ENCODE measurements around the gene PLCL1. TPM values are rescaled to one million over a fixed set of nuclear protein-coding genes. Genes with fewer than 3 reads are reported as not detected.

Gene PLCL1
- total RNA-seq, 1 donor from 2014 or later: 0.50 TPM

DNA sequence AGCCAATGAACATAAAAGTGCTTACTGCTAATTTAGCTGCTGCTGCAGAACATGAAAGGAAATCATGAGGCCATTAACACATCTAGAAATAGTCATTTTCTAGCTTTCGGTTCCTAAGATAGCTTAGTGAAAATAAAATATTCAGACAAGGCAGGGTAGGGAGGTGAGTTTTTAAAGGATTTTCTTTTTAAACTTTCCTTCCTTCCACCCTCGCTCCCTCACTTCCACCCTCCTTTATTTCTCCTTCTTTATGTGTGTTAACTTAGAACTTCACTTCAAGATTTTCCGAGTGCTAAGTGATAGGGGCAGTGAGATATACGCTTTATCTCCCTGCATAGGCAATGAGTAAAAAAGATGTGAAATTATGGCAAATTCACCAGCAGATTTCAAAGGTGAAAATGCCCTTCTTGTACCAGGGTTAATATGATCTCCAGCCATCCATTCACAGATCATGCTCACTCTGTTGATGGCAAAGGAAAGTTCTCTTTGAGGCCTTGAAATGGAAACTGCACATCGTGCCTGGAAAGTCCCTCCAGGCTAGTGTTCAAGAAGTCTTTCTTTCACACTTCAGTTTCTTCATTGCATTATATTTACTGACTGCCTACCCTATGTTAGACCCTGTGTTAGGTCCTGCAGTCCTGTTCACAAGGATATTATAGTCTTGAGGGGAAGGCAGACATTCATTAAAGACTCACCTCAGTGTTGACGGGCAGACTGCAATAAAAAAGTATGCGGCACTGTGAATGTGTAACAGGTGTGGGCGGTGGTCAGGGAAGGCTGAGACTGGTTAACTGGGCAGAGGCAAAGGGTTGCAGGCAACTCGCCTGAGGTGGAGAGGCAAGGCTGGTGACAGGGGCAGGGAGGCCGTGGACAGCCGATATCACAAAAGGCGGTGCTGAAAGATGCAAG lies 200.8 kb downstream of the PLCL1 start:
- peaks cover 5% of the 10 kb centered on the region for H3K9me3 Mint-ChIP-seq (ENCODE audit: low read depth)
- H3K36me3 Mint-ChIP-seq (ENCODE audit: low read depth): no peaks in the 10 kb centered on the region
- no peak overlapping the region for H3K27ac Mint-ChIP-seq (ENCODE audit: unreplicated experiment)
- H3K4me1 Mint-ChIP-seq (ENCODE audit: low read depth): no peaks in the 10 kb centered on the region
- no peak for DNase-seq (ENCODE audit: low spot score)
- peaks cover 17% of the 10 kb centered on the region for H3K27me3 Mint-ChIP-seq (ENCODE audit: low read depth)
- H3K4me3 Mint-ChIP-seq (ENCODE audit: unreplicated experiment): no peak overlapping the region
- TF ChIP-seq, protein P1, sequence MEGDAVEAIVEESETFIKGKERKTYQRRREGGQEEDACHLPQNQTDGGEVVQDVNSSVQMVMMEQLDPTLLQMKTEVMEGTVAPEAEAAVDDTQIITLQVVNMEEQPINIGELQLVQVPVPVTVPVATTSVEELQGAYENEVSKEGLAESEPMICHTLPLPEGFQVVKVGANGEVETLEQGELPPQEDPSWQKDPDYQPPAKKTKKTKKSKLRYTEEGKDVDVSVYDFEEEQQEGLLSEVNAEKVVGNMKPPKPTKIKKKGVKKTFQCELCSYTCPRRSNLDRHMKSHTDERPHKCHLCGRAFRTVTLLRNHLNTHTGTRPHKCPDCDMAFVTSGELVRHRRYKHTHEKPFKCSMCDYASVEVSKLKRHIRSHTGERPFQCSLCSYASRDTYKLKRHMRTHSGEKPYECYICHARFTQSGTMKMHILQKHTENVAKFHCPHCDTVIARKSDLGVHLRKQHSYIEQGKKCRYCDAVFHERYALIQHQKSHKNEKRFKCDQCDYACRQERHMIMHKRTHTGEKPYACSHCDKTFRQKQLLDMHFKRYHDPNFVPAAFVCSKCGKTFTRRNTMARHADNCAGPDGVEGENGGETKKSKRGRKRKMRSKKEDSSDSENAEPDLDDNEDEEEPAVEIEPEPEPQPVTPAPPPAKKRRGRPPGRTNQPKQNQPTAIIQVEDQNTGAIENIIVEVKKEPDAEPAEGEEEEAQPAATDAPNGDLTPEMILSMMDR (IDR thresholded peaks at IDR 0.05): no peak

DNA sequence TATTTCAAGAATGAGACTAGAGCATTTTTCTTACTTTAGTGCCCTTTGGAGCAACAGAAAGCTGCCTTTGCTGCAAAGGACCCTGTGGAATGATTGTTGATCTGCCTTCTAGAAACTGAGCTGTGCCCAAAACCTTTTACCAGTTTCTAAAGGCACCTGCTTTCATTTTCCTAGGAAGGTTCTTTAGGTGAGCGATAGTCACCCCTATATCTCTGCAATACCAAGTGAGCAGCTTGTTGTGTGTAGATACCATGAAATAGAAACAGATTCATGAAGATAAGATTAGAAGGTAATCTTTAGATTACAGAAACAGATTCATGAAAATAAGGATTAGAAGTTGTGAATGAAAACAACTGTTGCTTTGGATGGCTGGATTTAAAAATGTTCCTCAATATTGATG lies 202.3 kb downstream of the PLCL1 start:
- no peak overlapping the region for H3K27ac Mint-ChIP-seq (ENCODE audit: unreplicated experiment)
- DNase-seq (ENCODE audit: low spot score): no peak
- no peaks in the 10 kb centered on the region for H3K4me1 Mint-ChIP-seq (ENCODE audit: low read depth)
- no peak overlapping the region for H3K4me3 Mint-ChIP-seq (ENCODE audit: unreplicated experiment)
- peaks cover 16% of the 10 kb centered on the region for H3K9me3 Mint-ChIP-seq (ENCODE audit: low read depth)
- TF ChIP-seq, protein P1 (IDR thresholded peaks at IDR 0.05): no peak
- H3K27me3 Mint-ChIP-seq (ENCODE audit: low read depth): peaks cover 28% of the 10 kb centered on the region
- no peaks in the 10 kb centered on the region for H3K36me3 Mint-ChIP-seq (ENCODE audit: low read depth)

DNA sequence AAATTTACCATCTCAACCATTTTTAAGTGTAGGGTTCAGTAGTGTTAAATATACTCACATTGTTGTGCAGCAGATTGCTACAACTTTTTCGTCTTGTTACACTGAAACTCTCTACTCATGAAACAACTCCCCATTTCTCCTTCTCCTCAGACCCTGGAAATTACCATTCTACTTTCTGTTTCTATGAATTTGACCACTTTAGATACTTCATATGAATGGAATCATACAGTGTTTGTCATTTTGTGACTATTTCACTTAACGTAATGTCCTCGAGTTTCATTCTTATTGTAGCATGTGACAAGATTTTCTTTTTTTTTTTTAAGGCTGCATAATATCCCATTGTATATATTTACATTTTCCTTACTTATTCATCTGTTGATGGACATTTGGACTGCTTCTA lies 203.8 kb downstream of the PLCL1 start:
- TF ChIP-seq, protein P1 (IDR thresholded peaks at IDR 0.05): no peak
- H3K9me3 Mint-ChIP-seq (ENCODE audit: low read depth): peaks cover 21% of the 10 kb centered on the region
- no peaks in the 10 kb centered on the region for H3K36me3 Mint-ChIP-seq (ENCODE audit: low read depth)
- no peak for DNase-seq (ENCODE audit: low spot score)
- H3K4me3 Mint-ChIP-seq (ENCODE audit: unreplicated experiment): no peak overlapping the region
- H3K4me1 Mint-ChIP-seq (ENCODE audit: low read depth): no peaks in the 10 kb centered on the region
- H3K27me3 Mint-ChIP-seq (ENCODE audit: low read depth): peaks cover 24% of the 10 kb centered on the region
- no peak overlapping the region for H3K27ac Mint-ChIP-seq (ENCODE audit: unreplicated experiment)

DNA sequence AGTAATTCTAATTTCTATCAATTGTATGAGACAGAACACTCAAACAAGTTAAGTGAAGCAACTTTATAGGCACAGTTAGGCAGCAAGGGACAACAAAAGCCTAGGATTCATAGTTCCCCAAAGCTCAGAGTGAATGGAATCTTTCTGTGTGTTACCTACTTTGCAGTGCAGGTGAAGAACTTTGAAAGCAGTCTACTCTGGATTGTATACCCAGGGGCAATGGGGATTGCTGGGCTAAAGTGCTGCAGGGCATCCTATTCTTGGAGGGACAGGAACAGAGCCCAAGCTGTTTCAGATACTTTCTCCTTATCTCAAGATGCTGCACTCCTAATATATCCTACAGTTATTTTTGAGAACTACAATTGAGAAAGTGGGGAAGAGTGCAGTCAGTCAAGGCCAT lies 207.6 kb downstream of the PLCL1 start:
- TF ChIP-seq, protein P1 (IDR thresholded peaks at IDR 0.05): no peak

DNA sequence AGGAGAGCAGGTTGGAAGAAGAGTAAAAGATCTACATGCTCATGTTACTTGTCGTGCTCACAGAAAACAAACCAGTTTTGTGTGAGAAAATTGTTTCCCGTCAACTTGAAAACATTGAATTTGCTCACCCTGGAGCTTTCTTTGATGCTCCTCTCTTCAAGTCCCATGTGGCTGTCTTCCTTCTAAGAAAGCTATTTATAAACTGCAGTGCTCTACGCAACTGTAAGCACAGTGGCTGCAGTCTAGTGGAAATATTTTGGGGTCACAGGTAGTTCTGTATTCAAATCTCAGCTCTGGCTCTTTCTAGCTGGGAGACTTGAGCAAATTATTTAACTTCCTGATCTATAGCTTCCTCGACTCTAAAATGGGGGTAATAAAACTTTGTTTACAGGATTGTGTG lies 211.8 kb downstream of the PLCL1 start:
- TF ChIP-seq, protein P1 (IDR thresholded peaks at IDR 0.05): no peak
- Mint-ChIP-seq H3K4me1 (ENCODE audit: low read depth) (no peaks in the 10 kb centered on the region), H3K27ac (ENCODE audit: unreplicated experiment) (no peak overlapping the region), H3K27me3 (ENCODE audit: low read depth) (peaks cover 14% of the 10 kb centered on the region), H3K9me3 (ENCODE audit: low read depth) (peaks cover 10% of the 10 kb centered on the region), H3K4me3 (ENCODE audit: unreplicated experiment) (no peak overlapping the region), H3K36me3 (ENCODE audit: low read depth) (no peaks in the 10 kb centered on the region)
- no peak for DNase-seq (ENCODE audit: low spot score)

More for the DNA sequence above, 207.6 kb downstream of the PLCL1 start:
- Mint-ChIP-seq H3K27me3 (ENCODE audit: low read depth) (peaks cover 21% of the 10 kb centered on the region), H3K36me3 (ENCODE audit: low read depth) (no peaks in the 10 kb centered on the region), H3K27ac (ENCODE audit: unreplicated experiment) (no peak overlapping the region), H3K9me3 (ENCODE audit: low read depth) (peaks cover 21% of the 10 kb centered on the region), H3K4me3 (ENCODE audit: unreplicated experiment) (no peak overlapping the region), H3K4me1 (ENCODE audit: low read depth) (no peaks in the 10 kb centered on the region)
- DNase-seq (ENCODE audit: low spot score): no peak
